Erythroblast (primary cell): ENCODE data around the gene OR2A5.

Experiments used
- GATA1 ChIP-seq: IDR thresholded peaks from 2 replicates; pipeline ENCODE4 v1.6.1; 2011; ENCODE audit warnings: low read depth, mild to moderate bottlenecking, control low read depth, low read length, moderate library complexity
- POLR2A ChIP-seq: IDR thresholded peaks from 2 replicates; pipeline ENCODE4 v1.6.1; 2011; ENCODE audit warnings: mild to moderate bottlenecking, low read length

DNA sequence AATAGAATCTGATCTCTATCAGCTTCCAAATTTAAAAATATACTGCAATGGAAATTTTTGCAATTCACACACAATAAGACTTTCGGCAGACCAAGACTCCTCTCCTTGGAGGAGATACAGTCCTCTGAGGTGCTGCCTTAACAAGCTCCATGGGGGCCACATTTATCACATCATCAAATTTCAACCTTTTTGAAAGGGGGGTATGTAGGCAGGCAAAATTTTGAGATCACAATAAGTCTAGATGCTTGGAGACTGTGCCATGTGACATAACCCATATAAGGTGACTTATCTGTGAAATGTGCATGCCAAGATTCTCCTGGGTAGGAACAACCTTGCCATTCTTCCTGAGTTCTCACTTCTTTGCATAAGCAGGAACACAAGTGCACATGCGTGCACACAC is 37.2 kb downstream of the OR2A5 start, which contains the start of gene OR2A12:
- TF ChIP-seq POLR2A (no peak), GATA1 (no peak)
